Measurements from ENCODE around the gene TP53I11. TPM values are rescaled to one million over a fixed set of nuclear protein-coding genes. Genes with fewer than 3 reads are reported as not detected.

Gene TP53I11
- total RNA-seq, 1 donor from 2014 or later = 23.1 TPM

DNA sequence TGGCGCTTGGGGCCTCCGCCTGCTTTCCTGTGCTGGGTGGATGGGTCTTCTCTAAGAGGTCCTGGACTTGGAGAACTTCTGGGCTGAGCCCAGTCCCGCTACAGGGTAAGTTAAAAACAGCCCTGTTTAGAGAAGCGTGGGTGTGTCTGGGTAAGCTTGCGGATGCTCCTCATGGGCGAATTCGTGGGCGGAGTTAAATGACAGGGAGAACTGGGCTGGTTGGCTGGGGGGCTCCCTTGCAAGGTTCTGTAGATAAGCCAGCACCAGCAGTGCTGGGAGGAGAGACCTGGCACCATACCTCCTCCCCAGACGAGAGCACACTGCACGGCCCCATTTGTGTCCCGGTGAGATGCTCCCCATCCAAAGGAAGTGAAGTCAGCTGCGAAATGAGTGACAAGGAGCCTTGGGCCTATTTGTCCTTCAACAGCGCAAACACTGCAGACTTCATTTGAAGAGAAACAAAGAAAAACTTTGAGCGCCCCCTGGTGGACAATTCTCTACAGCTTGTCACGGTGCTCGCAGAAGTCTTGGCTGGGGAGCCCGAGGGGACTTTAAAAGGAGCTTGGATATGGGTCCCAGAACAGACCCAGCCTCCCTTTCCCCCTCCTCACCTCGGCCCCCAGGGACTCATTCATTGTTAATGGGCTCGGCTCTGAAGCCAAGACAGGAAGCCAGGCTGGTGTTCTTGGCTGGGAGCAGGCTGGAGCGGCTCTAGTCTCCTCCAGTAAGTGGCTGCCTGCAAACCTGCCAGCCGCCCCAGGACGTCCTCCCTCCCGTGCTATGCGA is 39.5 kb downstream of the TP53I11 start:
- H3K79me2 ChIP-seq (ENCODE audit: low read depth) = no peaks in the 10 kb centered on the region
- Mint-ChIP-seq H3K4me1 (peaks cover 45% of the 10 kb centered on the region), H3K27ac (no peak overlapping the region), H3K36me3 (peaks cover 11% of the 10 kb centered on the region), H3K27me3 (ENCODE audit: insufficient read depth, low read depth) (peaks cover 4% of the 10 kb centered on the region), H3K9me3 (no peaks in the 10 kb centered on the region), H3K4me3 (no peak overlapping the region)
- no peak overlapping the region for H3K9ac ChIP-seq
- H4K20me1 ChIP-seq (ENCODE audit: low read depth) = no peaks in the 10 kb centered on the region
- H3K4me1 ChIP-seq = peaks cover 14% of the 10 kb centered on the region
- H3K36me3 ChIP-seq = no peaks in the 10 kb centered on the region
- peak overlapping the region; percentile 18 for H3K4me3 ChIP-seq
- H3K9me3 ChIP-seq (ENCODE audit: low read depth) = no peaks in the 10 kb centered on the region
- TF ChIP-seq, protein P1, sequence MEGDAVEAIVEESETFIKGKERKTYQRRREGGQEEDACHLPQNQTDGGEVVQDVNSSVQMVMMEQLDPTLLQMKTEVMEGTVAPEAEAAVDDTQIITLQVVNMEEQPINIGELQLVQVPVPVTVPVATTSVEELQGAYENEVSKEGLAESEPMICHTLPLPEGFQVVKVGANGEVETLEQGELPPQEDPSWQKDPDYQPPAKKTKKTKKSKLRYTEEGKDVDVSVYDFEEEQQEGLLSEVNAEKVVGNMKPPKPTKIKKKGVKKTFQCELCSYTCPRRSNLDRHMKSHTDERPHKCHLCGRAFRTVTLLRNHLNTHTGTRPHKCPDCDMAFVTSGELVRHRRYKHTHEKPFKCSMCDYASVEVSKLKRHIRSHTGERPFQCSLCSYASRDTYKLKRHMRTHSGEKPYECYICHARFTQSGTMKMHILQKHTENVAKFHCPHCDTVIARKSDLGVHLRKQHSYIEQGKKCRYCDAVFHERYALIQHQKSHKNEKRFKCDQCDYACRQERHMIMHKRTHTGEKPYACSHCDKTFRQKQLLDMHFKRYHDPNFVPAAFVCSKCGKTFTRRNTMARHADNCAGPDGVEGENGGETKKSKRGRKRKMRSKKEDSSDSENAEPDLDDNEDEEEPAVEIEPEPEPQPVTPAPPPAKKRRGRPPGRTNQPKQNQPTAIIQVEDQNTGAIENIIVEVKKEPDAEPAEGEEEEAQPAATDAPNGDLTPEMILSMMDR (IDR thresholded peaks at IDR 0.05) = peak; percentile 95
- TF ChIP-seq EZH2phosphoT487 (IDR thresholded peaks at IDR 0.05) (no peak), EZH2 (IDR thresholded peaks at IDR 0.05) (no peak)
- H3F3A ChIP-seq (ENCODE audit: low read depth) = no peaks in the 10 kb centered on the region
- no peak overlapping the region for H3K27ac ChIP-seq
- peak; percentile 95 for DNase-seq (ENCODE audit: low spot score)
- H3K4me2 ChIP-seq = peak overlapping the region; percentile 62
- no peak overlapping the region for H2AFZ ChIP-seq (replicated peaks)
- no peaks in the 10 kb centered on the region for H3K27me3 ChIP-seq

DNA sequence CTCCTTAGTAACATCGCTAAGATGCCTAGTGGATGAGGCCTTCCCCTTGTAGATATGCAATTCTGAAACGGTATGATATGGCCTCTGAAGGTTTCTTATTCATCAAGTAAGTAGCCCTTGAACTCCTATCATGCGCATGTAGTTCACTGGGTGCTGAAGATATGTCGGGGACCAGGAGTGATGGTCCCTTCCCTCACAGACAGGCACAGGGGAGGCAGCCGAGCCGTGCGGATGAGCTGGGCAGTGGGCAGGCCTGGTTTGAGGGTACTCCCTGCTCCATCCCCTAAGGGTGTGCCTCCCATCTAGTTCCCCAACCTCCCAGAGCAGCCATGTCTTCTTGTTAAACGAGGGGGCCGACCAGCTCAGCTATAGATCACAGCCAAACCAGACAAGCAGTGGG is 40.1 kb downstream of the TP53I11 start:
- Histone ChIP-seq H3K27ac (no peak overlapping the region), H4K20me1 (ENCODE audit: low read depth) (peaks cover 3% of the 10 kb centered on the region), H3F3A (ENCODE audit: low read depth) (no peaks in the 10 kb centered on the region), H3K9ac (no peak overlapping the region), H3K9me3 (ENCODE audit: low read depth) (no peaks in the 10 kb centered on the region), H3K4me1 (peaks cover 15% of the 10 kb centered on the region), H3K4me3 (no peak overlapping the region), H3K36me3 (no peaks in the 10 kb centered on the region), H3K4me2 (no peak overlapping the region), H3K27me3 (no peaks in the 10 kb centered on the region), H3K79me2 (ENCODE audit: low read depth) (no peaks in the 10 kb centered on the region), H2AFZ (replicated peaks) (no peak overlapping the region)
- H3K27me3 Mint-ChIP-seq (ENCODE audit: insufficient read depth, low read depth) = peaks cover 4% of the 10 kb centered on the region
- peaks cover 49% of the 10 kb centered on the region for H3K4me1 Mint-ChIP-seq
- H3K36me3 Mint-ChIP-seq = peaks cover 11% of the 10 kb centered on the region
- H3K4me3 Mint-ChIP-seq = no peak overlapping the region
- no peaks in the 10 kb centered on the region for H3K9me3 Mint-ChIP-seq
- no peak for DNase-seq (ENCODE audit: low spot score)
- no peak overlapping the region for H3K27ac Mint-ChIP-seq
- TF ChIP-seq EZH2phosphoT487 (IDR thresholded peaks at IDR 0.05) = no peak
- TF ChIP-seq EZH2 (IDR thresholded peaks at IDR 0.05) = no peak
- TF ChIP-seq, protein P1 (IDR thresholded peaks at IDR 0.05) = no peak

DNA sequence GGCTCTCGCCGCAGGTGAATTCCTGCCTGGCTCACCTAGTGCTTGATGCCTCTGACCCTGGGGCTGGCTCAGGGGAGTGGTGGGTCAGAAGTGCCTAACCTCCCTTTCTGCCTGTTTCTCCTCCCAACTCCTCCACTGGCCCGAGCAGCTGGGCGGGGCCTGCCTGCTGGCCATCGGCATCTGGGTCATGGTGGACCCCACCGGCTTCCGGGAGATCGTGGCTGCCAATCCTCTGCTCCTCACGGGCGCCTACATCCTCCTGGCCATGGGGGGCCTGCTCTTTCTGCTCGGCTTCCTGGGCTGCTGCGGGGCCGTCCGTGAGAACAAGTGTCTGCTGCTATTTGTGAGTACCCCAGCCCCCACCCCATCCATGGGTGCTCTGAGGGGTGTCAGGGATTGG is 41.1 kb downstream of the TP53I11 start:
- Mint-ChIP-seq H3K9me3 (no peaks in the 10 kb centered on the region), H3K27me3 (ENCODE audit: insufficient read depth, low read depth) (peaks cover 4% of the 10 kb centered on the region), H3K36me3 (peaks cover 11% of the 10 kb centered on the region), H3K4me1 (peaks cover 56% of the 10 kb centered on the region), H3K4me3 (no peak overlapping the region), H3K27ac (no peak overlapping the region)
- no peaks in the 10 kb centered on the region for H3K79me2 ChIP-seq (ENCODE audit: low read depth)
- peaks cover 4% of the 10 kb centered on the region for H3F3A ChIP-seq (ENCODE audit: low read depth)
- H3K36me3 ChIP-seq = no peaks in the 10 kb centered on the region
- H3K9ac ChIP-seq = no peak overlapping the region
- H3K4me3 ChIP-seq = no peak overlapping the region
- no peaks in the 10 kb centered on the region for H3K27me3 ChIP-seq
- TF ChIP-seq EZH2 (IDR thresholded peaks at IDR 0.05) = no peak
- TF ChIP-seq, protein P1 (IDR thresholded peaks at IDR 0.05) = no peak
- no peak for TF ChIP-seq EZH2phosphoT487 (IDR thresholded peaks at IDR 0.05)
- no peaks in the 10 kb centered on the region for H3K9me3 ChIP-seq (ENCODE audit: low read depth)
- H4K20me1 ChIP-seq (ENCODE audit: low read depth) = peaks cover 12% of the 10 kb centered on the region
- DNase-seq (ENCODE audit: low spot score) = no peak
- peaks cover 20% of the 10 kb centered on the region for H3K4me1 ChIP-seq
- H2AFZ ChIP-seq (replicated peaks) = no peak overlapping the region
- H3K4me2 ChIP-seq = no peak overlapping the region
- no peak overlapping the region for H3K27ac ChIP-seq

All from neural progenitor cell (in vitro differentiated cells).